Liver (tissue), 9 donors: ENCODE measurements around the gene THRB. TPM values are rescaled to one million over a fixed set of nuclear protein-coding genes. Genes with fewer than 3 reads are reported as not detected.

Experiments used
- DNase-seq: peaks from one replicate; pipeline ENCODE4 v3.0.0-alpha.2; 2017; ENCODE audit warnings: low spot score
- H3K27ac ChIP-seq, 2 donors: one replicate each; pipeline ENCODE4 v1.7.0; 2013; ENCODE audit warnings: inconsistent platforms in 2 of 2, low read length in 2 of 2, control low read depth in 1 of 2, low read depth in 1 of 2, mild to moderate bottlenecking in 1 of 2
- H3K27me3 ChIP-seq, 4 donors: one replicate each; pipeline versions ENCODE4 v1.6.1 to v1.7.0; 2013; ENCODE audit warnings: low read length in 3 of 4, inconsistent platforms in 1 of 4, mild to moderate bottlenecking in 1 of 4, moderate library complexity in 1 of 4; ENCODE audit not compliant: control insufficient read depth in 4 of 4, insufficient read depth in 4 of 4
- H3K36me3 ChIP-seq, 4 donors: one replicate each; pipeline versions ENCODE4 v1.6.1 to v1.7.0; 2013; ENCODE audit warnings: low read length in 3 of 4, mild to moderate bottlenecking in 3 of 4, low read depth in 1 of 4, moderate library complexity in 1 of 4; ENCODE audit not compliant: control insufficient read depth in 4 of 4, insufficient read depth in 3 of 4
- H3K4me1 ChIP-seq, 4 donors: one replicate each; pipeline versions ENCODE4 v1.6.1 to v1.7.0; 2013; ENCODE audit warnings: low read length in 3 of 4, mild to moderate bottlenecking in 3 of 4, moderate library complexity in 1 of 4; ENCODE audit not compliant: control insufficient read depth in 4 of 4, insufficient read depth in 4 of 4
- H3K4me3 ChIP-seq, 3 donors: one replicate each; pipeline versions ENCODE4 v1.6.1 to v1.7.0; 2013; ENCODE audit warnings: low read length in 3 of 3, control low read depth in 1 of 3, low read depth in 1 of 3, mild to moderate bottlenecking in 1 of 3
- H3K9ac ChIP-seq, 2 donors: one replicate each; pipeline ENCODE4 v1.7.0; 2013; ENCODE audit warnings: low read length in 2 of 2, mild to moderate bottlenecking in 2 of 2, moderate library complexity in 2 of 2, control low read depth in 1 of 2, low read depth in 1 of 2
- H3K9me3 ChIP-seq, 4 donors: one replicate each; pipeline versions ENCODE4 v1.6.1 to v1.7.0; 2013; ENCODE audit warnings: low read length in 3 of 4; ENCODE audit not compliant: control insufficient read depth in 4 of 4
- CTCF ChIP-seq: fragments of 150-350 bp; IDR thresholded peaks from 2 replicates; pipeline ENCODE4 v1.5.1; 2017; ENCODE audit warnings: improper control_type of control experiment, low read depth, low read length; ENCODE audit not compliant: missing input control
- EGR1 ChIP-seq, 2 donors: IDR thresholded peaks; 2 replicates each; pipeline ENCODE4 v1.6.1; 2016 to 2018; ENCODE audit warnings: antibody characterized with exemption in 2 of 2, low read depth in 2 of 2
- FOXA1 ChIP-seq: IDR thresholded peaks from 2 replicates; pipeline ENCODE4 v1.6.1; 2016; ENCODE audit warnings: antibody characterized with exemption
- FOXA2 ChIP-seq: IDR thresholded peaks from 2 replicates; pipeline ENCODE4 v1.6.1; 2016; ENCODE audit warnings: antibody characterized with exemption
- HNF4A ChIP-seq, 2 donors: conservative IDR thresholded peaks; 2 replicates each; pipeline ENCODE4 v1.6.1; 2016; ENCODE audit warnings: antibody characterized with exemption in 2 of 2, mild to moderate bottlenecking in 2 of 2
- JUND ChIP-seq, 2 donors: IDR thresholded peaks; 2 replicates each; pipeline ENCODE4 v1.6.1; 2016; ENCODE audit warnings: antibody characterized with exemption in 2 of 2
- RAD21 ChIP-seq, 2 donors: IDR thresholded peaks; 2 replicates each; pipeline ENCODE4 v1.6.1; 2016; ENCODE audit warnings: antibody characterized with exemption in 2 of 2, mild to moderate bottlenecking in 2 of 2
- RXRA ChIP-seq, 2 donors: IDR thresholded peaks; 2 replicates each; pipeline ENCODE4 v1.6.1; 2017 to 2018; ENCODE audit warnings: antibody characterized with exemption in 2 of 2, mild to moderate bottlenecking in 1 of 2
- TAF1 ChIP-seq: conservative IDR thresholded peaks from 2 replicates; pipeline ENCODE4 v1.6.1; 2016; ENCODE audit warnings: antibody characterized with exemption, mild to moderate bottlenecking
- WGBS: extraction: QIAGEN DNeasy Blood & Tissue Kit; methylation state at CpG from one replicate; pipeline ENCODE4 v1.1.7; 2013; 5-methylcytosine and 5-hydroxymethylcytosine counted together
- polyA plus RNA-seq, 2 donors: library from polyadenylated mRNA; stranded (reverse) in 1 of 2; unstranded in 1 of 2; fragments of 200-250 nt in 1 of 2; fragments of >200 nt in 1 of 2; fragmentation: Nextera tagmentation in 1 of 2; extraction: Ambion mirVana in 1 of 2; gene quantifications; one replicate each; pipeline versions ENCODE4 v1.2.1 to v1.2.3, GENCODE V29; 2013 to 2015
- total RNA-seq, 2 donors: library from RNA; depleted of rRNA; stranded (reverse); fragments of >200 nt; gene quantifications; one replicate each; pipeline ENCODE4 v1.2.3, GENCODE V29; 2014
- TF ChIP-seq, protein P1 (sequence below): IDR thresholded peaks from 2 replicates; pipeline ENCODE4 v1.6.1; 2016; ENCODE audit warnings: antibody characterized with exemption
- TF ChIP-seq, protein P2 (sequence below): IDR thresholded peaks from 2 replicates; pipeline ENCODE4 v1.6.1; 2016; ENCODE audit warnings: antibody characterized with exemption
- TF ChIP-seq, protein P3 (sequence below): IDR thresholded peaks from 2 replicates; pipeline ENCODE4 v1.6.1; 2016; ENCODE audit warnings: antibody characterized with exemption
- TF ChIP-seq, protein P4 (sequence below): IDR thresholded peaks from 2 replicates; pipeline ENCODE4 v1.6.1; 2016; ENCODE audit warnings: antibody characterized with exemption, mild to moderate bottlenecking
- donor health status: healthy.
- donor health status: healthy.
- donor health status: healthy.
- donor health status: healthy.
- donor health status: healthy.

Gene THRB
- total and polyA plus RNA-seq, 4 donors = 5.9 to 23.9 (median 9.3) TPM

DNA sequence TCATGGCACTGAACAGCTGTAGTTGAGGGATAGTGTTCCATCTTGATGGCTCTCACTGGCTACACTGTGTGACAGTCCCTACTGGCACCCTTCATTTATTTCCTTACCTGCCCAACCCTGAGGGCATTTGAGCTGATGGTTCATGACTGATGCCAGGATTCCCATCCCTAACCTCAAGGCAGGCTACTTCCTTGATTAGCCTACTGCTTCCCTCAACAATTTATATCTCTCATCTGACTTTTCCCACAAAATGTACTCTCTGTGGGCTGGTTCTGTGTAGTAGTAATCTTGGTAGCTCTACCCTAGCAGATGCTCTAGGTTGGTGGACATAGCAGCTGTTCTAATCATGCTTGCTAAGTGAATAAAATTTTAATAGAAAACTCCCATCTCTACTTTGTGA lies 106.0 kb downstream of the THRB start:
- no peak overlapping the region for H3K4me3 ChIP-seq
- H3K4me1 ChIP-seq = peaks cover 0 to 4% (median 2%) of the 10 kb centered on the region in 4 donors
- no peak overlapping the region for H3K9ac ChIP-seq
- no peak for DNase-seq
- H3K27me3 ChIP-seq = no peaks in the 10 kb centered on the region
- H3K36me3 ChIP-seq = peaks cover 0 to 3% (median 0%) of the 10 kb centered on the region in 4 donors
- H3K9me3 ChIP-seq = no peaks in the 10 kb centered on the region
- TF ChIP-seq FOXA1 = no peak
- TF ChIP-seq FOXA2 = no peak
- no peak for TF ChIP-seq JUND (IDR thresholded peaks at IDR 0.05)
- TF ChIP-seq, protein P1, sequence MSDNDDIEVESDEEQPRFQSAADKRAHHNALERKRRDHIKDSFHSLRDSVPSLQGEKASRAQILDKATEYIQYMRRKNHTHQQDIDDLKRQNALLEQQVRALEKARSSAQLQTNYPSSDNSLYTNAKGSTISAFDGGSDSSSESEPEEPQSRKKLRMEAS = no peak
- TF ChIP-seq, protein P2, sequence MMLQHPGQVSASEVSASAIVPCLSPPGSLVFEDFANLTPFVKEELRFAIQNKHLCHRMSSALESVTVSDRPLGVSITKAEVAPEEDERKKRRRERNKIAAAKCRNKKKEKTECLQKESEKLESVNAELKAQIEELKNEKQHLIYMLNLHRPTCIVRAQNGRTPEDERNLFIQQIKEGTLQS = no peak
- TF ChIP-seq, protein P3, sequence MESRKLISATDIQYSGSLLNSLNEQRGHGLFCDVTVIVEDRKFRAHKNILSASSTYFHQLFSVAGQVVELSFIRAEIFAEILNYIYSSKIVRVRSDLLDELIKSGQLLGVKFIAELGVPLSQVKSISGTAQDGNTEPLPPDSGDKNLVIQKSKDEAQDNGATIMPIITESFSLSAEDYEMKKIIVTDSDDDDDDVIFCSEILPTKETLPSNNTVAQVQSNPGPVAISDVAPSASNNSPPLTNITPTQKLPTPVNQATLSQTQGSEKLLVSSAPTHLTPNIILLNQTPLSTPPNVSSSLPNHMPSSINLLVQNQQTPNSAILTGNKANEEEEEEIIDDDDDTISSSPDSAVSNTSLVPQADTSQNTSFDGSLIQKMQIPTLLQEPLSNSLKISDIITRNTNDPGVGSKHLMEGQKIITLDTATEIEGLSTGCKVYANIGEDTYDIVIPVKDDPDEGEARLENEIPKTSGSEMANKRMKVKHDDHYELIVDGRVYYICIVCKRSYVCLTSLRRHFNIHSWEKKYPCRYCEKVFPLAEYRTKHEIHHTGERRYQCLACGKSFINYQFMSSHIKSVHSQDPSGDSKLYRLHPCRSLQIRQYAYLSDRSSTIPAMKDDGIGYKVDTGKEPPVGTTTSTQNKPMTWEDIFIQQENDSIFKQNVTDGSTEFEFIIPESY = no peak
- TF ChIP-seq RAD21 (IDR thresholded peaks at IDR 0.05) = no peak
- no peak for TF ChIP-seq CTCF
- no peak overlapping the region for H3K27ac ChIP-seq

- Histone ChIP-seq H3K4me1 (peaks cover 0 to 2% (median under 1%) of the 10 kb centered on the region in 4 donors), H3K27ac (no peak overlapping the region), H3K27me3 (no peaks in the 10 kb centered on the region), H3K4me3 (no peak overlapping the region), H3K9me3 (no peaks in the 10 kb centered on the region), H3K36me3 (peaks cover 0 to 3% (median 0%) of the 10 kb centered on the region in 4 donors), H3K9ac (no peak overlapping the region)
- TF ChIP-seq FOXA2 = no peak
- no peak for TF ChIP-seq RAD21 (IDR thresholded peaks at IDR 0.05)
- no peak for TF ChIP-seq EGR1 (IDR thresholded peaks at IDR 0.05; ENCODE audit: low read depth in 2 of 2)
- TF ChIP-seq, protein P4, sequence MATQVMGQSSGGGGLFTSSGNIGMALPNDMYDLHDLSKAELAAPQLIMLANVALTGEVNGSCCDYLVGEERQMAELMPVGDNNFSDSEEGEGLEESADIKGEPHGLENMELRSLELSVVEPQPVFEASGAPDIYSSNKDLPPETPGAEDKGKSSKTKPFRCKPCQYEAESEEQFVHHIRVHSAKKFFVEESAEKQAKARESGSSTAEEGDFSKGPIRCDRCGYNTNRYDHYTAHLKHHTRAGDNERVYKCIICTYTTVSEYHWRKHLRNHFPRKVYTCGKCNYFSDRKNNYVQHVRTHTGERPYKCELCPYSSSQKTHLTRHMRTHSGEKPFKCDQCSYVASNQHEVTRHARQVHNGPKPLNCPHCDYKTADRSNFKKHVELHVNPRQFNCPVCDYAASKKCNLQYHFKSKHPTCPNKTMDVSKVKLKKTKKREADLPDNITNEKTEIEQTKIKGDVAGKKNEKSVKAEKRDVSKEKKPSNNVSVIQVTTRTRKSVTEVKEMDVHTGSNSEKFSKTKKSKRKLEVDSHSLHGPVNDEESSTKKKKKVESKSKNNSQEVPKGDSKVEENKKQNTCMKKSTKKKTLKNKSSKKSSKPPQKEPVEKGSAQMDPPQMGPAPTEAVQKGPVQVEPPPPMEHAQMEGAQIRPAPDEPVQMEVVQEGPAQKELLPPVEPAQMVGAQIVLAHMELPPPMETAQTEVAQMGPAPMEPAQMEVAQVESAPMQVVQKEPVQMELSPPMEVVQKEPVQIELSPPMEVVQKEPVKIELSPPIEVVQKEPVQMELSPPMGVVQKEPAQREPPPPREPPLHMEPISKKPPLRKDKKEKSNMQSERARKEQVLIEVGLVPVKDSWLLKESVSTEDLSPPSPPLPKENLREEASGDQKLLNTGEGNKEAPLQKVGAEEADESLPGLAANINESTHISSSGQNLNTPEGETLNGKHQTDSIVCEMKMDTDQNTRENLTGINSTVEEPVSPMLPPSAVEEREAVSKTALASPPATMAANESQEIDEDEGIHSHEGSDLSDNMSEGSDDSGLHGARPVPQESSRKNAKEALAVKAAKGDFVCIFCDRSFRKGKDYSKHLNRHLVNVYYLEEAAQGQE = no peak
- TF ChIP-seq TAF1 = no peak
- TF ChIP-seq, protein P3 = no peak
- TF ChIP-seq RXRA (IDR thresholded peaks at IDR 0.05) = no peak
- no peak for TF ChIP-seq HNF4A (conservative IDR thresholded peaks at IDR 0.05)
- TF ChIP-seq, protein P2 = no peak
- TF ChIP-seq JUND (IDR thresholded peaks at IDR 0.05) = no peak
- WGBS = 97% methylated on average over 3 of the region's 3 CpGs
- no peak for DNase-seq
Measured at GRCh38 chr3:24388159-24388558, 106.5 kb downstream of the THRB start.
